Measurements from ENCODE around the gene TMEM95.

TMEM95 gene, protein sequence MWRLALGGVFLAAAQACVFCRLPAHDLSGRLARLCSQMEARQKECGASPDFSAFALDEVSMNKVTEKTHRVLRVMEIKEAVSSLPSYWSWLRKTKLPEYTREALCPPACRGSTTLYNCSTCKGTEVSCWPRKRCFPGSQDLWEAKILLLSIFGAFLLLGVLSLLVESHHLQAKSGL

DNA sequence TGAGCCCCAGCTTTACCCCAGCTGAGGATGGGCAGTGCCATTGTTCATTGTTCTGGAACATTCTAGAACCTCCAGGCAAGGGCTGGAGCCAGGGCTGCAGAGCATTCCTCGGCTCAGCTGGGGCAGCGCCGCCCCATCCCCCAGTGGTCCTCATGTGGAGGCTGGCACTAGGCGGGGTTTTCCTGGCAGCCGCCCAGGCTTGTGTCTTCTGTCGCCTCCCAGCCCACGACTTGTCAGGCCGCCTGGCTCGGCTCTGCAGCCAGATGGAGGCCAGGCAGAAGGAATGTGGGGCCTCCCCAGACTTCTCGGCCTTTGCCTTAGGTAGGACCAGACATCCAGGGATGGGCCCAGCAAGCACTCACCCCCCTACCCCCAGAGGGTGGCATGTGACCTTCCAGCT lies at the start of gene TMEM95:
TSS of gene TMEM95 (plus strand) at position 104 of the 400 bp plus-strand sequence. CDS start at position 153, 49 bp downstream.
- Histone ChIP-seq H3K36me3 (ENCODE audit: control insufficient read depth, insufficient read depth, low read length) (no peaks in the 10 kb centered on the region), H3K9me3 (ENCODE audit: control insufficient read depth, insufficient read depth, low read length) (no peaks in the 10 kb centered on the region), H3K27ac (ENCODE audit: low read length) (no peak within 1 kb of the TSS), H3K27me3 (ENCODE audit: control insufficient read depth, insufficient read depth, low read length) (no peaks in the 10 kb centered on the region), H3K4me1 (ENCODE audit: control insufficient read depth, insufficient read depth, low read length) (peaks cover 1% of the 10 kb centered on the region; the same call in 1 of the 2 replicates), H3K4me3 (ENCODE audit: low read length) (no peak within 1 kb of the TSS)
- no CpG with 5 or more reads among the region's 10 CpGs for WGBS (ENCODE audit: insufficient coverage, insufficient read length)
- DNase-seq (ENCODE audit: low read depth, low spot score), result no peak

GRCh38 chr17:7306911-7307685 lies 47.9 kb upstream of the TMEM95 start, which contains the start of gene EIF5A:
EIF5A (plus strand) TSS chr17:7307628; CDS start chr17:7309636, 2,008 bp downstream.
- Histone ChIP-seq H3K9me3 (ENCODE audit: control insufficient read depth, insufficient read depth, low read length) (no peaks in the 10 kb centered on the region), H3K27me3 (ENCODE audit: control insufficient read depth, insufficient read depth, low read length) (no peaks in the 10 kb centered on the region), H3K36me3 (ENCODE audit: control insufficient read depth, insufficient read depth, low read length) (peaks cover 22% of the 10 kb centered on the region), H3K4me1 (ENCODE audit: control insufficient read depth, insufficient read depth, low read length) (no peaks in the 10 kb centered on the region), H3K27ac (ENCODE audit: low read length) (no peak within 1 kb of the TSS), H3K4me3 (ENCODE audit: low read length) (peak within 1 kb of the TSS; percentile 99)
- DNase-seq (ENCODE audit: low read depth, low spot score), result peak; percentile 99
- no CpG with 5 or more reads among the region's 64 CpGs for WGBS (ENCODE audit: insufficient coverage, insufficient read length)

GRCh38 chr17:7307686-7308624 lies 47.0 kb upstream of the TMEM95 start:
- Histone ChIP-seq H3K4me3 (ENCODE audit: low read length) (peak overlapping the region; percentile 99), H3K27ac (ENCODE audit: low read length) (no peak overlapping the region), H3K36me3 (ENCODE audit: control insufficient read depth, insufficient read depth, low read length) (peaks cover 27% of the 10 kb centered on the region), H3K9me3 (ENCODE audit: control insufficient read depth, insufficient read depth, low read length) (no peaks in the 10 kb centered on the region), H3K27me3 (ENCODE audit: control insufficient read depth, insufficient read depth, low read length) (no peaks in the 10 kb centered on the region), H3K4me1 (ENCODE audit: control insufficient read depth, insufficient read depth, low read length) (no peaks in the 10 kb centered on the region)
- DNase-seq (ENCODE audit: low read depth, low spot score), result no peak
- no CpG with 5 or more reads among the region's 104 CpGs for WGBS (ENCODE audit: insufficient coverage, insufficient read length)

DNA sequence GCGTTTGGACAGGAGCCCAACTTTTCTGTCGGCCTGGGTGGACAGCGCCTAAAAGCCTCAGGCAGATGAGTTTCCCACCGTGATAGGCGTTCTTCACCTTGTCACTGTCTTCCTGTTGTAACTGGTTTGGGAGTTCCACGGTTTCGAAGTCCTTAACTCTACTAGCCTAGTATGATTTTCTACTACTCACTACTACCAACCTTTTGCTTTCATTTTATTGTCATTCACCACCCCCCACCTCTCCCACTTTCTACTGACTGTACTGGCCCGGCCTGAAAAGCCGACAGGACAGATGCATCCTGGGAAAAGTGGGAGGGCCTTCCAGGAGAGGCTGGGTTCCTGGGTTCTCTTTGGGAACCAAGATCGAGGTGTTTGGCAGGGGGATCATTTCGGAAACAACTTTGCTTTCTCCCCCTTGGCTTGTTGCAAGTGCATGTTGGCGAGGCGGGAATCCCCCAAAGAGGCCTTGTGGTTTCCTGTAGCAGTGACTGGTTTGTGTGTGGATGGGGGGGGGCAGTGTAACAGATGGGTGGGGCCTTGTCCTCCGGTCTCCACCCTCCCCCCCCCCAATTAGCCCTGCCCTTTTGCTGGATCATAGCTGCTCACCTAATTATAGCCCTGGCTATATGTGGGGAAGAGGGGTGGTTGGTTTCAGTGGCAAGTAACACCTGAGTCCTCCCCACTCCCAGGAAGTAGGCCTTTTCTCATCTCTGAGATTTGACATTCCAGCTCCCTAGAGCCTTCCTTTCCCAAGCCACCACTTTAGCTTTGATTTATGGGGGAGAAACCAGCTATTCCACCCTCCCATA lies 46.1 kb upstream of the TMEM95 start:
- Histone ChIP-seq H3K4me3 (ENCODE audit: low read length) (peak overlapping the region; percentile 99), H3K27ac (ENCODE audit: low read length) (no peak overlapping the region), H3K27me3 (ENCODE audit: control insufficient read depth, insufficient read depth, low read length) (no peaks in the 10 kb centered on the region), H3K36me3 (ENCODE audit: control insufficient read depth, insufficient read depth, low read length) (peaks cover 30% of the 10 kb centered on the region), H3K4me1 (ENCODE audit: control insufficient read depth, insufficient read depth, low read length) (no peaks in the 10 kb centered on the region), H3K9me3 (ENCODE audit: control insufficient read depth, insufficient read depth, low read length) (no peaks in the 10 kb centered on the region)
- no CpG with 5 or more reads among the region's 14 CpGs for WGBS (ENCODE audit: insufficient coverage, insufficient read length)
- no peak for DNase-seq (ENCODE audit: low read depth, low spot score)

DNA sequence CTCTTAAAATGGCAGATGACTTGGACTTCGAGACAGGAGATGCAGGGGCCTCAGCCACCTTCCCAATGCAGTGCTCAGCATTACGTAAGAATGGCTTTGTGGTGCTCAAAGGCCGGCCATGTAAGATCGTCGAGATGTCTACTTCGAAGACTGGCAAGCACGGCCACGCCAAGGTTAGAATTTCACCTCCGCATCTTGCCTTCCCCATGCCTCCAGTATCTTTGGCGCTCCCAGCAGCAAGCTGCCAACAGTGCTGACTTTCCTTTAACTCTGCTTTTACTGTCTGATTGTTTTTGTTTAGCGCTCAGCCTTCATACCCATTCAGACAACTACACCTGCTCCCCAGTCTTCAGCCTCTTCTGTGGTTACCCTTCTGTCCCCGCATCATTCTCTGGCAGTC lies 45.3 kb upstream of the TMEM95 start:
- Histone ChIP-seq H3K4me1 (ENCODE audit: control insufficient read depth, insufficient read depth, low read length) (no peaks in the 10 kb centered on the region), H3K27ac (ENCODE audit: low read length) (no peak overlapping the region), H3K36me3 (ENCODE audit: control insufficient read depth, insufficient read depth, low read length) (peaks cover 30% of the 10 kb centered on the region), H3K4me3 (ENCODE audit: low read length) (no peak overlapping the region), H3K9me3 (ENCODE audit: control insufficient read depth, insufficient read depth, low read length) (no peaks in the 10 kb centered on the region), H3K27me3 (ENCODE audit: control insufficient read depth, insufficient read depth, low read length) (no peaks in the 10 kb centered on the region)
- no peak for DNase-seq (ENCODE audit: low read depth, low spot score)
- no CpG with 5 or more reads among the region's 12 CpGs for WGBS (ENCODE audit: insufficient coverage, insufficient read length)

- Histone ChIP-seq H3K27me3 (ENCODE audit: control insufficient read depth, insufficient read depth, low read length) (no peaks in the 10 kb centered on the region), H3K36me3 (ENCODE audit: control insufficient read depth, insufficient read depth, low read length) (peaks cover 34% of the 10 kb centered on the region), H3K9me3 (ENCODE audit: control insufficient read depth, insufficient read depth, low read length) (no peaks in the 10 kb centered on the region), H3K4me3 (ENCODE audit: low read length) (no peak overlapping the region), H3K27ac (ENCODE audit: low read length) (no peak overlapping the region), H3K4me1 (ENCODE audit: control insufficient read depth, insufficient read depth, low read length) (peaks cover 3% of the 10 kb centered on the region; the same call in 1 of the 2 replicates)
- DNase-seq (ENCODE audit: low read depth, low spot score), result no peak
- 100% methylated on average over 1 of the region's 7 CpGs for WGBS (ENCODE audit: insufficient coverage, insufficient read length)
Observed at GRCh38 chr17:7311110-7311705, 43.7 kb upstream of the TMEM95 start.

DNA sequence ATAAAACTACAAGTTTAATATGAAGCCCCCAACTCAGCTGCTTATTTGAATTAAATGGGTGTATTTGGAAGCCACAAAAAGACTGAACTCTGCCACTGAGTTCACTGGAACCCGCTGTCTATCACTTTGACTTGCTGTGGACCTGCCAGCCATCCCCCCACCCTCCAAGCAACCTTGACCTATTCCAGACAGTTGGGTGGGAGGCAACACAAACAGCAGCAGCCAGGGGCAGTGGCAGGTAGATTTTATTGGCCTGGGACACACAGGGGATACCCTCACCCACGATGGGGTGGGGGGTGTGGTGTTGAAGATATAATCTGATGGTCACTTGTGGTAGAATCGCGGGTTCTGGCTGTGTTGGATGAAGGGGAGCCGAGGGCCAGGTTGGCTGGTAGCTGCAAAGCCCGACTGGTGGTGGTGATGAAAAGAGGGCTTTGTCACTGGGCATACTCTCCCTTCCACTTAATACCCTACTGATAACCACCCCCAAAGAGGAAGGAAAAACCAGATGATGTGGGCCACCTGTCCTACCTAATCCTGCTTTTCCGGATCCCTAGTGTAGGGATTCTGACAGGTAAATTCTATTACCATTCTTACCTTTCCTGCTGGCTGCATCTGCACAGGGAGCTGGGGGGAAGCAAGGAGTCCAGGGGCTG lies 42.4 kb upstream of the TMEM95 start:
- Histone ChIP-seq H3K4me3 (ENCODE audit: low read length) (no peak overlapping the region), H3K27ac (ENCODE audit: low read length) (no peak overlapping the region), H3K9me3 (ENCODE audit: control insufficient read depth, insufficient read depth, low read length) (no peaks in the 10 kb centered on the region), H3K4me1 (ENCODE audit: control insufficient read depth, insufficient read depth, low read length) (peaks cover 3% of the 10 kb centered on the region; the same call in 1 of the 2 replicates), H3K27me3 (ENCODE audit: control insufficient read depth, insufficient read depth, low read length) (no peaks in the 10 kb centered on the region), H3K36me3 (ENCODE audit: control insufficient read depth, insufficient read depth, low read length) (peaks cover 39% of the 10 kb centered on the region)
- no peak for DNase-seq (ENCODE audit: low read depth, low spot score)
- no CpG with 5 or more reads among the region's 7 CpGs for WGBS (ENCODE audit: insufficient coverage, insufficient read length)

- Histone ChIP-seq H3K4me1 (ENCODE audit: control insufficient read depth, insufficient read depth, low read length) (peaks cover 3% of the 10 kb centered on the region; the same call in 1 of the 2 replicates), H3K4me3 (ENCODE audit: low read length) (no peak overlapping the region), H3K36me3 (ENCODE audit: control insufficient read depth, insufficient read depth, low read length) (peaks cover 46% of the 10 kb centered on the region), H3K9me3 (ENCODE audit: control insufficient read depth, insufficient read depth, low read length) (no peaks in the 10 kb centered on the region), H3K27ac (ENCODE audit: low read length) (no peak overlapping the region), H3K27me3 (ENCODE audit: control insufficient read depth, insufficient read depth, low read length) (no peaks in the 10 kb centered on the region)
- no CpG with 5 or more reads among the region's 7 CpGs for WGBS (ENCODE audit: insufficient coverage, insufficient read length)
- no peak for DNase-seq (ENCODE audit: low read depth, low spot score)
Observed at GRCh38 chr17:7313088-7313889, 41.7 kb upstream of the TMEM95 start.

Data from iPS DF 6.9 (cell line).